Gastrocnemius medialis (tissue), 4 donors: ENCODE data around the gene MBIP. TPM values are rescaled to one million over a fixed set of nuclear protein-coding genes. Genes with fewer than 3 reads are reported as not detected.
"Not testable (repeated sequence)": the region's sequence is repeated elsewhere in the genome, so short reads cannot be mapped to it uniquely, and the experiment has no call there.

Source experiments
- ATAC-seq, 2 donors: fragments of 150-250 bp; one replicate each; pipeline ENCODE4 v1.9.1; 2016
- DNase-seq, 2 donors: peaks; one replicate each; pipeline ENCODE4 v3.0.0-alpha.2; 2019
- H3K27ac ChIP-seq, 4 donors: fragments of 200-600 bp; sonication (generic); 1 replicate in 1 of 4; 2 replicates in 3 of 4; pipeline ENCODE4 v1.5.1; 2016 to 2018; ENCODE audit warnings: mild to moderate bottlenecking in 2 of 4, moderate library complexity in 1 of 4
- H3K27me3 ChIP-seq, 3 donors: fragments of 200-600 bp; sonication (generic) in 2 of 3; 1 replicate in 1 of 3; 2 replicates in 2 of 3; pipeline versions ENCODE4 v1.5.1 to v1.6.0; 2016 to 2019; ENCODE audit warnings: mild to moderate bottlenecking in 1 of 3, moderate library complexity in 1 of 3
- H3K36me3 ChIP-seq, 2 donors: fragments of 200-600 bp; sonication (generic) in 1 of 2; one replicate each; pipeline ENCODE4 v1.5.1; 2017 to 2018
- H3K4me1 ChIP-seq, 2 donors: fragments of 200-600 bp; sonication (generic) in 1 of 2; one replicate each; pipeline ENCODE4 v1.5.1; 2016 to 2017; ENCODE audit warnings: mild to moderate bottlenecking in 2 of 2
- H3K4me3 ChIP-seq, 4 donors: fragments of 200-600 bp; sonication (generic) in 3 of 4; 1 replicate in 1 of 4; 2 replicates in 3 of 4; pipeline ENCODE4 v1.5.1; 2016 to 2019; ENCODE audit warnings: mild to moderate bottlenecking in 2 of 4
- H3K9me3 ChIP-seq, 3 donors: fragments of 200-600 bp; sonication (generic) in 2 of 3; 1 replicate in 1 of 3; 2 replicates in 2 of 3; pipeline ENCODE4 v1.5.1; 2016 to 2019
- POLR2A ChIP-seq, 2 donors: fragments of 450-650 bp; IDR thresholded peaks; one replicate each; pipeline ENCODE4 v1.6.1; 2017; ENCODE audit warnings: antibody characterized with exemption in 2 of 2, mild to moderate bottlenecking in 2 of 2, moderate library complexity in 2 of 2
- in situ Hi-C, 4 donors: fragments of 200-750 bp; cut with MboI; loops; one replicate each; pipeline versions ENCODE4 v1.15.0 to v1.8.0; 2017; ENCODE audit warnings: low sequenced_read_pairs in 4 of 4
- intact Hi-C: fragments of 100-400 bp; cut with DNase I; formaldehyde crosslinking; loops from one replicate; pipeline ENCODE4 v1.15.1; 2023; ENCODE audit warnings: low total_unique reads
- total RNA-seq, 4 donors: library from RNA; depleted of rRNA; stranded (reverse); fragments of >200 nt; gene quantifications; one replicate each; pipeline versions ENCODE4 v1.1.0 to v1.2.3, GENCODE V29; 2016
- TF ChIP-seq, protein P1 (sequence below), 5 experiments: fragments of 450-650 bp in 3 of 5; fragments of 200-600 bp in 2 of 5; sonication (generic) in 2 of 5; IDR thresholded peaks in 4 of 5; conservative IDR thresholded peaks in 1 of 5; 1 replicate in 4 of 5; 2 replicates in 1 of 5; pipeline ENCODE4 v1.5.1; 2016 to 2019; ENCODE audit warnings: antibody characterized with exemption in 5 of 5, mild to moderate bottlenecking in 3 of 5, moderate library complexity in 3 of 5

MBIP gene
- total RNA-seq, 4 donors from 2014 or later = 1.8 to 4.6 (median 3.5) TPM

DNA sequence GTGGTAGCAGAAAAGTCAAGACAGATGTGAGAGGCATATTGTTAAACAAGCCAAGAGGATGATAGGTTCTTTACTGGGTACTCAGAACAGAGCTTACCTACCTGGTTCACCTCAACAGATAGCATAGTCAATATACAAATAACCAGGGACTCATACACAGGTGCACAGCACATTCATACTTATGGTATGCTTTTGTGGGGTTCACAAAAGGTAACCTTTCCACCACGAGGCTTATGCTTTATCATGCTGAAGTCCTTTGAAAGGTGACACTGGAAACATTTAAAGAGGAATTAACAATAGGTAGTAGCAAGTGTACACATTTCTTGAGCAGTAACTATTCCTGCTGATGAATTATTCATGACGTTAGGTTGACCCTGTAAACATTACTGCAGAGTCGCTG lies 42.2 kb upstream of the MBIP start:
- TF ChIP-seq POLR2A (IDR thresholded peaks at IDR 0.05) = no peak
- Histone ChIP-seq H3K4me3 (no peak overlapping the region), H3K36me3 (no peaks in the 10 kb centered on the region), H3K9me3 (no peaks in the 10 kb centered on the region), H3K27me3 (no peaks in the 10 kb centered on the region), H3K4me1 (no peaks in the 10 kb centered on the region), H3K27ac (no peak overlapping the region)
- no peak for DNase-seq
- in situ Hi-C loops (no loop called here), intact Hi-C loops (no loop called here)
- no peak for ATAC-seq

DNA sequence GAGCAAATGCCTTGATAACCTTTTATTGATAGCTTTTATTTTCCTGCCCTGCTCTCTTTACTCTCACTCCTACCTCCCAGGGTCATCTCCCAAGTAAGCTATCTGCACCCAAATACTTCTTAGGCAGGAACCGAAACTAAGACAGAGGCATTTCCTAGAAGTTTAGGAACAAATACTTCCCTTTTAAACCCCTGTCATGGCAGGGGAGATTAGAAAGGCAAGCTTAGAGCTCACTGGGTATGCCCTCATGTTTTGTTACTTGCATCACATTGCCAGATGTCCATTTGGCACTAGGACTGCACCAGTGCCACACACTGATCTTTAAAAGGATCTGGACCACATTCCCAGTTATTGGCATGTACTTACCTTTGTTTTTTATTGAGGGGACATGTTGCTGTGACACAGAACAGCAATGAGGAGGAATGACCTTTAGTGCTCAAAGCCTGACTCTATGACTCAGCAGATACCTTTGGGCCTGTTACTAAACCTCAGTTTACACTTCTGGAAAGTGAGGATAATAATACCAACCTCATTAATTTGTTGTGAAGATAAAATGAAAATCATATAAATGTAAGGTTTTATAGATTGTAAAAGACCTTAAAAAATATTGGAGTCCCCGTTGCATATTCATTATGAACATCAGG lies 40.9 kb upstream of the MBIP start:
- in situ Hi-C loops (no loop called here), intact Hi-C loops (no loop called here)
- DNase-seq (no peak), ATAC-seq (no peak)
- no peaks in the 10 kb centered on the region for H3K4me1 ChIP-seq
- H3K4me3 ChIP-seq = no peak overlapping the region
- H3K27me3 ChIP-seq = no peaks in the 10 kb centered on the region
- H3K27ac ChIP-seq = no peak overlapping the region
- H3K9me3 ChIP-seq = no peaks in the 10 kb centered on the region
- no peak for TF ChIP-seq POLR2A (IDR thresholded peaks at IDR 0.05)
- TF ChIP-seq, protein P1, sequence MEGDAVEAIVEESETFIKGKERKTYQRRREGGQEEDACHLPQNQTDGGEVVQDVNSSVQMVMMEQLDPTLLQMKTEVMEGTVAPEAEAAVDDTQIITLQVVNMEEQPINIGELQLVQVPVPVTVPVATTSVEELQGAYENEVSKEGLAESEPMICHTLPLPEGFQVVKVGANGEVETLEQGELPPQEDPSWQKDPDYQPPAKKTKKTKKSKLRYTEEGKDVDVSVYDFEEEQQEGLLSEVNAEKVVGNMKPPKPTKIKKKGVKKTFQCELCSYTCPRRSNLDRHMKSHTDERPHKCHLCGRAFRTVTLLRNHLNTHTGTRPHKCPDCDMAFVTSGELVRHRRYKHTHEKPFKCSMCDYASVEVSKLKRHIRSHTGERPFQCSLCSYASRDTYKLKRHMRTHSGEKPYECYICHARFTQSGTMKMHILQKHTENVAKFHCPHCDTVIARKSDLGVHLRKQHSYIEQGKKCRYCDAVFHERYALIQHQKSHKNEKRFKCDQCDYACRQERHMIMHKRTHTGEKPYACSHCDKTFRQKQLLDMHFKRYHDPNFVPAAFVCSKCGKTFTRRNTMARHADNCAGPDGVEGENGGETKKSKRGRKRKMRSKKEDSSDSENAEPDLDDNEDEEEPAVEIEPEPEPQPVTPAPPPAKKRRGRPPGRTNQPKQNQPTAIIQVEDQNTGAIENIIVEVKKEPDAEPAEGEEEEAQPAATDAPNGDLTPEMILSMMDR (IDR thresholded peaks at IDR 0.05 in 4 of 5, conservative IDR thresholded peaks at IDR 0.05 in 1 of 5) = no peak
- no peaks in the 10 kb centered on the region for H3K36me3 ChIP-seq

DNA sequence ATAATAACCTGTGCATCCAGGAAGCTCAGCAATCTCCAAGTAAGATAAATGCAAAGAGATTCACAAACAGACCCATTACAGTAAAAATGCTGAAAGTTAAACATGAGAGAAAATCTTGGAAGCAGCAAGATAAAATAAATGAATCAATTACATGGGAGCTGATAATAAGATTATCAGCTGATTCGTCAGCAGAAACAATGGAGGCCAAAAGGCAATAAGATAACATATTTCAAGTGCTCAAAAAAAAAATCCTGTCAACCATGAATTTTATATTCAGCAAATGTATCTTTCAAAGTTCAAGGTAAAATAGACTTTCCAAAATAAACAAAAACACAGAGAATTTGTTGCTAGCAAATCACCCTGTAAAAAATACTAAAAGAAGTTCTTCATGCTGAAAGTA lies 36.4 kb upstream of the MBIP start:
- H3K27ac ChIP-seq = no peak overlapping the region
- DNase-seq (no peak), ATAC-seq (no peak)
- no peaks in the 10 kb centered on the region for H3K36me3 ChIP-seq
- no peak for TF ChIP-seq POLR2A (IDR thresholded peaks at IDR 0.05)
- TF ChIP-seq, protein P1 (IDR thresholded peaks at IDR 0.05 in 4 of 5, conservative IDR thresholded peaks at IDR 0.05 in 1 of 5) = no peak
- intact Hi-C loops (no loop called here), in situ Hi-C loops (no loop called here)
- no peaks in the 10 kb centered on the region for H3K27me3 ChIP-seq
- H3K4me1 ChIP-seq = no peaks in the 10 kb centered on the region
- H3K9me3 ChIP-seq = peaks cover 0 to 5% (median 0%) of the 10 kb centered on the region in 3 donors
- no peak overlapping the region for H3K4me3 ChIP-seq

DNA sequence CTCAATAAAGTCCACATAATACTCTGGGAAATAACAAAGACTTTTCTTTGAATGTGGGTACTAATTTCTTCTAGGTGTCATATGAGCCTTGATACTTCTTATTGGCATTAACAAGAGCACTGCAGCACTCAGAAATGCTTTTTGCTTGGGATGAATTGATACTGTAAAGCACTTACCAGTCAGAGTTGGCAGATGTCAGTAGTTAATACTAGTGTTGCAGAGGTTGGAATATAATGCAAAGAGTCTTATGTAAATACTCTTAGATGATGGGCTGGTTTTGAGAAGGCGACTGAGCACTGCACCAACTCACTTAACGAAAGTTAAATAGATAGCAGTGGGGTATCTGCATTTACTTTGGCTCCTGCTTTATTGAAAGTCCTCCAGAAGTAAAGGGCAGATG lies 25.6 kb upstream of the MBIP start:
- H3K4me3 ChIP-seq = no peak overlapping the region
- no peak overlapping the region for H3K27ac ChIP-seq
- ATAC-seq (no peak), DNase-seq (no peak)
- H3K4me1 ChIP-seq = no peaks in the 10 kb centered on the region
- no peaks in the 10 kb centered on the region for H3K36me3 ChIP-seq
- in situ Hi-C loops = no loop called here
- no peaks in the 10 kb centered on the region for H3K9me3 ChIP-seq
- TF ChIP-seq, protein P1 (IDR thresholded peaks at IDR 0.05 in 4 of 5, conservative IDR thresholded peaks at IDR 0.05 in 1 of 5) = no peak
- no peak for TF ChIP-seq POLR2A (IDR thresholded peaks at IDR 0.05)
- no peaks in the 10 kb centered on the region for H3K27me3 ChIP-seq
- intact Hi-C loops = no loop called here

DNA sequence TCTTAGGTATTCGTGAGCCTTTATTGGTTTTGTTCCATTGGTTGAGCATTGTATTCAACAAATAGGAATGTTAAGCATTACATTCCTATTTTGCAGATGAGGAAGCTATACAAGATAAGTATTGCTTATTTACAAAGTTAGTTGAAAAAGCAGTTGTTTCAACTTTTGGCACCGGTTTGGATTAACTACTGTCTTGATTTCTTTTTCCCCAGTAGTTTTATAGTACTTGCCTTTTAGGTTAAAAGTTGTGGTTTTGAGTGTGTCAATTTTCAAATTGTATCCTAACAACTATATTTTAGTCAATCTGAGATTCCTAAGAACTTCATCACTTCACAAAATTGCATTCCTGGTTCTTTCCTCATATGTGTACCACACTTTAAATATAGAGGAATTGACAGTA lies 23.8 kb upstream of the MBIP start:
- Histone ChIP-seq H3K9me3 (no peaks in the 10 kb centered on the region), H3K36me3 (no peaks in the 10 kb centered on the region), H3K27me3 (no peaks in the 10 kb centered on the region), H3K4me3 (no peak overlapping the region), H3K4me1 (no peaks in the 10 kb centered on the region), H3K27ac (no peak overlapping the region)
- ATAC-seq (no peak), DNase-seq (no peak)
- in situ Hi-C loops = no loop called here
- TF ChIP-seq, protein P1 (IDR thresholded peaks at IDR 0.05 in 4 of 5, conservative IDR thresholded peaks at IDR 0.05 in 1 of 5) = no peak
- TF ChIP-seq POLR2A (IDR thresholded peaks at IDR 0.05) = no peak
- intact Hi-C loops = no loop called here

DNA sequence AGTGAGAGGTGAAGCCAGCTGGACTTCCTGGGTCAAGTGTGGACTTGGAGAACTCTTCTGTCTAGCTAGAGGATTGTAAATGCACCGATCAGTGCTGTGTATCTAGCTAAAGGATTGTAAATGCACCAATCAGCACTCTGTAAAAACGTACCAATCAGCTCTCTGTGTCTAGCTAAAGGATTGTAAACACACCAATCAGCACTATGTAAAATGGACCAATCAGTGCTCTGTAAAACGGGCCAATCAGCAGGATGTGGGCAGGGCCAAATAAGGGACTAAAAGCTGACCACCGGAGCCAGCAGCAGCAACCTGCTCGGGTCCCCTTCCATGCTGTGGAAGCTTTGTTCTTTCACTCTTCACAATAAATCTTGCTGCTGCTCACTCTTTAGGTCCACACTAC lies 21.4 kb upstream of the MBIP start:
- in situ Hi-C loops, H3K9me3 ChIP-seq, H3K4me1 ChIP-seq, H3K4me3 ChIP-seq, DNase-seq, H3K36me3 ChIP-seq, ATAC-seq, H3K27ac ChIP-seq, intact Hi-C loops, H3K27me3 ChIP-seq: not testable (repeated sequence)
